DND-41 (cell line): ENCODE results near the gene IST1.

Experiments
- ATAC-seq: fragments of 200-7000 bp; cut with Tn5 transposase; 3 replicates; pipeline ENCODE4 v1.9.1; 2021; ENCODE audit warnings: low read depth; ENCODE audit not compliant: insufficient read depth
- DNase-seq: peaks from one replicate; pipeline ENCODE4 v3.0.0-alpha.2; 2020
- H2AFZ ChIP-seq: 2 replicates; pipeline ENCODE4 v1.6.0; 2012; ENCODE audit warnings: low read depth, low read length
- H3K27ac ChIP-seq: 2 replicates; pipeline ENCODE4 v1.5.1; 2012; ENCODE audit warnings: low read length, inconsistent platforms
- H3K27me3 ChIP-seq: fragments of 200-600 bp; sonication (generic); 2 replicates; pipeline ENCODE4 v1.6.0; 2012; ENCODE audit warnings: low read length, mild to moderate bottlenecking, inconsistent platforms; ENCODE audit not compliant: insufficient read depth, poor library complexity
- H3K36me3 ChIP-seq: 2 replicates; pipeline ENCODE4 v1.5.1; 2012; ENCODE audit warnings: low read length, inconsistent platforms; ENCODE audit not compliant: insufficient read depth
- H3K4me1 ChIP-seq: 2 replicates; pipeline ENCODE4 v1.5.1; 2012; ENCODE audit warnings: mild to moderate bottlenecking, low read length; ENCODE audit not compliant: insufficient read depth
- H3K4me2 ChIP-seq: 2 replicates; pipeline ENCODE4 v1.6.0; 2012; ENCODE audit warnings: mild to moderate bottlenecking, moderate library complexity, low read length, inconsistent platforms; ENCODE audit not compliant: insufficient read depth
- H3K4me3 ChIP-seq, 2 experiments: fragments of 200-600 bp in 1 of 2; shearing (Covaris generic) in 1 of 2; 2 replicates each; pipeline ENCODE4 v1.5.1; 2012 to 2016; ENCODE audit warnings: inconsistent platforms in 2 of 2, low read length in 2 of 2, mild to moderate bottlenecking in 2 of 2, low read depth in 1 of 2, moderate library complexity in 1 of 2
- H3K79me2 ChIP-seq: 2 replicates; pipeline ENCODE4 v1.6.0; 2012; ENCODE audit warnings: low read length, inconsistent platforms; ENCODE audit not compliant: insufficient read depth
- H3K9ac ChIP-seq: 2 replicates; pipeline ENCODE4 v1.6.0; 2012; ENCODE audit warnings: low read depth, mild to moderate bottlenecking, inconsistent platforms, low read length, moderate library complexity
- H3K9me3 ChIP-seq: 2 replicates; pipeline ENCODE4 v1.5.1; 2012; ENCODE audit warnings: low read length, moderate library complexity, mild to moderate bottlenecking, inconsistent platforms; ENCODE audit not compliant: insufficient read depth, severe bottlenecking
- H4K20me1 ChIP-seq: 2 replicates; pipeline ENCODE4 v1.6.0; 2012; ENCODE audit warnings: low read length; ENCODE audit not compliant: insufficient read depth
- CTCF ChIP-seq: IDR thresholded peaks from 2 replicates; pipeline ENCODE4 v1.5.1; 2012; ENCODE audit warnings: borderline replicate concordance, low read length, moderate library complexity, mild to moderate bottlenecking; ENCODE audit not compliant: poor library complexity, severe bottlenecking; ENCODE audit errors: extremely low read depth
- EZH2 ChIP-seq: IDR thresholded peaks from 3 replicates; pipeline ENCODE4 v1.6.1; 2012; ENCODE audit warnings: borderline replicate concordance, low read depth, mild to moderate bottlenecking, moderate library complexity, low read length, inconsistent platforms; ENCODE audit not compliant: severe bottlenecking

Gene IST1

GRCh38 chr16:71933913-71934695 lies 38.8 kb downstream of the IST1 start:
- peaks cover 18% of the 10 kb centered on the region for H4K20me1 ChIP-seq
- no peak for TF ChIP-seq CTCF
- no peak for TF ChIP-seq EZH2

GRCh38 chr16:71937868-71938510 lies 42.7 kb downstream of the IST1 start:
- Histone ChIP-seq H4K20me1 (peaks cover 6% of the 10 kb centered on the region), H3K4me1 (no peaks in the 10 kb centered on the region), H3K4me3 (no peak overlapping the region), H3K79me2 (no peaks in the 10 kb centered on the region), H2AFZ (no peak overlapping the region), H3K36me3 (peaks cover 15% of the 10 kb centered on the region), H3K27me3 (no peaks in the 10 kb centered on the region), H3K27ac (no peak overlapping the region), H3K4me2 (no peak overlapping the region), H3K9me3 (peaks cover 2% of the 10 kb centered on the region), H3K9ac (no peak overlapping the region)
- TF ChIP-seq EZH2 (no peak), CTCF (no peak)
- DNase-seq (no peak), ATAC-seq (0 out of 3 replicates have a peak, but pooled peaks have one; percentile 31)

More at GRCh38 chr16:71933913-71934695, 38.8 kb downstream of the IST1 start:
- Histone ChIP-seq H3K36me3 (peaks cover 41% of the 10 kb centered on the region), H3K4me1 (no peaks in the 10 kb centered on the region), H3K27ac (no peak overlapping the region), H2AFZ (no peak overlapping the region), H3K4me3 (no peak overlapping the region), H3K4me2 (no peak overlapping the region), H3K27me3 (no peaks in the 10 kb centered on the region), H3K79me2 (no peaks in the 10 kb centered on the region; the same call in 1 of the 2 replicates), H3K9ac (no peak overlapping the region), H3K9me3 (peaks cover 2% of the 10 kb centered on the region)
- no peak for ATAC-seq
- no peak for DNase-seq

GRCh38 chr16:71943887-71944286 lies 48.6 kb downstream of the IST1 start:
- Histone ChIP-seq H3K79me2 (no peaks in the 10 kb centered on the region), H3K4me2 (no peak overlapping the region), H3K27me3 (no peaks in the 10 kb centered on the region), H3K27ac (no peak overlapping the region), H2AFZ (no peak overlapping the region), H3K4me3 (no peak overlapping the region), H3K9ac (no peak overlapping the region), H4K20me1 (no peaks in the 10 kb centered on the region), H3K9me3 (no peaks in the 10 kb centered on the region), H3K4me1 (no peaks in the 10 kb centered on the region), H3K36me3 (no peaks in the 10 kb centered on the region)
- no peak for TF ChIP-seq CTCF
- no peak for DNase-seq
- no peak for ATAC-seq
